AG09309 (cell line): ENCODE data around the gene LRRC7.
"Not testable (repeated sequence)": the region's sequence is repeated elsewhere in the genome, so short reads cannot be mapped to it uniquely, and the experiment has no call there.

Source experiments
- DNase-seq: peaks from one replicate; pipeline ENCODE4 v3.0.0-alpha.2; 2010; ENCODE audit warnings: low read depth
- H3K4me3 ChIP-seq: 2 replicates; pipeline ENCODE4 v1.5.1; 2011; ENCODE audit warnings: mild to moderate bottlenecking, low read depth, low read length, moderate library complexity; ENCODE audit not compliant: control insufficient read depth
- CTCF ChIP-seq: IDR thresholded peaks from 2 replicates; pipeline ENCODE4 v1.5.1; 2011; ENCODE audit warnings: mild to moderate bottlenecking, low read depth, low read length, inconsistent platforms; ENCODE audit not compliant: insufficient read depth, control insufficient read depth; ENCODE audit errors: missing control alignments

LRRC7 gene

DNA sequence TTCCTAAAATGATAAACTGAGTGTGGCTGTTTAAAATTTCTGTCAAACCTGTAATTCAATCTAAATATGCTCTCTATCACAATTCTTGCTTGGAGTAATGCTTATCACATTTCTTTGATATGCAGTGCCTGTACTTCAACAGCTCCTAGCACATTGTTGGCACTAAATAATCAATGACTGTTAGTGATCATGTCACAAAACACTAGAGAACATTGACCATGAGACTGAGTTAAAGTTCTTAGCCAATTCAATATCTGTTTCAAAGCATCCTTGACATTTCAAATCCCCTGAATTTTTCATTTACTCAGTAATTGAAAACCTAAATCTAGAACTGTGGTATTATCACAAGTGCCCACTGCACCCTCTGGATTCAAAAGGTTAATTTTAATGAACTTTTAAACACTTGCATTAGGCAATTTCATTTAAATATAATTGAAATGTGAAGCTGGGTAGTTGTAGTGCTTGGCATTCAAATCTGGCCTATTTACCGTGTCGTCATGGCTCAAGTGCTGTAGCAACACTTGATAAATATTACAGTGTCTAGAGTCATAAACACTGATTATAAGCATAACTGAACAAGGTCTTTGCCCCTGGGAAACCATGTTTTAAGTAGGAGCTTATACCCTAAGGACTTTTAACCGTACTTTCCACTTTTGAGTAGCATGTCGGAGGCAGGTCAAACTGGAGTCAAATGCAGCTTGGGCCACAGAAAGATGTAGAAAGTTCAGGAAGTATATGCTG lies 143.6 kb downstream of the LRRC7 start:
- TF ChIP-seq CTCF, result no peak
- H3K4me3 ChIP-seq, result no peak overlapping the region
- no peak for DNase-seq

GRCh38 chr1:69717834-69718233 lies 150.1 kb downstream of the LRRC7 start:
- not testable (repeated sequence) for DNase-seq, H3K4me3 ChIP-seq

DNA sequence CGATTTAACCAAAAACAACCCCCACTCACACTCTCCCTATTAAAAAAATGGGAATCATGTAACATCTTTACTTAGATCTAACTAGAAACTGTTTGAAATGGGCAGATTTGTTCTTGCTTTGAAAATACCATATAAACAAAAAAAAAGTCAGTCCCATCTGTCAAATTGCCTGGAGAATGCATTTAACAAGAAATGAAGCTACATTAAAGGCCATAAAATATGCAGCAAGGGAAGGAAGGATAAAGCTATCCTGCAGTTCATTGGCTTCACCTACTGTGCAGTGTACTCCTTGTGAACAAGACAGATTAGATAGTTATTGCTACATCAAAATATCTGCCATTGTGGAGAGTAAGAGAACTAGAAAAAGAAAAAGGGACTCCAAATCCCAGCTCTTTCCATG lies 160.5 kb downstream of the LRRC7 start:
- no peak for TF ChIP-seq CTCF
- no peak for DNase-seq
- H3K4me3 ChIP-seq, result no peak overlapping the region

GRCh38 chr1:69733061-69733460 lies 165.3 kb downstream of the LRRC7 start:
- no peak for TF ChIP-seq CTCF
- H3K4me3 ChIP-seq, result no peak overlapping the region
- DNase-seq, result no peak

DNA sequence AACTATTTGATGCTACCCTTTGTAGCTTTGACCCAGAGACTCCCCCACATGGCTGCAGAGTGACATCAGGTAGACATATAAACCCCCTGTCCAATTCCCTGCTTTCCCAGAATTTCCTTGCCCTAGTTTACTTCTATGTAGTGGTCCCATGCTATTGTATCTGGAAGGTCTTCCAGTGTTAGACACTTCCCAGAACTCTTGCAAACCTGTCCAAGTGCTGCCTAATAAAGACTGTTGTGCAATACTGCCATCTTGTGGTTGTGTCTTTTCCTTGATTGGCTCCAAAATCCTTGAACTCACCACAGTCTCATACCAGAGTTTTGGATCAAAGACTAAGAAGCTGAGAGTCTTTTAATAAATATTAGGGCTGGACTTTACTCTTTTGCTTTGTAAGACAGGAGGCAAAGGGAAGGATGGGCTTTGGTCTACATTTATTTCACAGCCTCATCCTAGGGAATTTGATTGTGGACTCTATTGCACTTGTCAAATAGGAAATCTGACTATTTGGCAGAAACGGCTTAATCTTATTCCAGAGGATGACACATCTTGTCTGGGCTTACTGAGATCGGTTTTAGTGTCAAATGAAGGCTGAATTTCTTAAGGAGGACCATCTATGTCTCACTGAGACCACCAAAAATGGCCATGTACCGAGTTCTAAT lies 169.9 kb downstream of the LRRC7 start:
- peak; percentile 42 for DNase-seq
- TF ChIP-seq CTCF, result peak; percentile 73
- H3K4me3 ChIP-seq, result no peak overlapping the region

DNA sequence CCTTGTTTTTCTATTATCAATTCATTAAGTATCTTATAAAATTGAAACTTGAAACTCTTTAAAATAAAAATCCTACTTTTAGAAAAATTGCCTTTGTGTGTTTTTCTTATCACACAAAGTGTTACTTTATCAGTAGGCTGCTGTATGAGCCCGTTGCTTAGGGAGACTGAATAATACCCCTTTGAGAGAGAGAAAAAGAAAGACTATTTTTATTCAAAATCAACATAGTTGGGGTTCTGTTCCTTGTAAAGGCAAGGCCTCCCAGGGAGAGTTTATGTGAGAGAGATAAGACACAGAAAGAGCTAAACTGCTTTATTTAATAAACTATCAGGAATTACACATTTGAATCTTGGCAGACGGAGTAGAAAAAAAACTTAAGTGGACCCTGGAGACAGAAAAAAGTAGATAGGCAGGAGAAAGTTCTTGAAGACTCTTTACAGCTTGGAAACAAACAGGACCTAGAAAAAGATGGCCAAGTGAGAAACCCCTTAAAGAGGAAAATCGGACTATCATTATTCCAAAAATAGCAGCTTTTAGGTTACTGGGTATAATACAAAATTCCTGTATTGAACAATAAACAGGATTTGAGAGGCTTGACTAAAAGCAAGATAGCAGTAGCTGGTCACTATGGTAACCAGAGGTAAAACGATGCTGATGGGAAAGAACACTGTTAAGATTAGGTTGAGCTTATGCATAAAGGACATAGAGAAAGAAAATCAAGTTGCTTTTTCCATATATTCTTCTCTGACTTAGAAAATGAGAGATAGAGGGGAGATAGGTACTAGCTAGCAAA lies 170.9 kb downstream of the LRRC7 start:
- DNase-seq, result no peak
- no peak overlapping the region for H3K4me3 ChIP-seq
- TF ChIP-seq CTCF, result no peak

GRCh38 chr1:69739251-69739605 lies 171.5 kb downstream of the LRRC7 start:
- H3K4me3 ChIP-seq, result no peak overlapping the region
- no peak for DNase-seq
- TF ChIP-seq CTCF, result no peak
